PC-3 (cell line): Measurements from ENCODE around the gene TEDC1. TPM values are rescaled to one million over a fixed set of nuclear protein-coding genes. Genes with fewer than 3 reads are reported as not detected.

Source experiments
- ATAC-seq: fragments of 200-7000 bp; cut with Tn5 transposase; 2 replicates; pipeline ENCODE4 v1.9.1; 2020; ENCODE audit warnings: mild to moderate bottlenecking, moderate library complexity
- BruUV-seq: library from RNA; stranded (reverse); fragments of 400-500 nt; replicated peaks from 2 replicates; lab custom pipeline; 2021; lab: Mats Ljungman, UMichigan
- CTCF ChIA-PET: fragments of 300-600 bp; sonication (Branson Sonifier 250); formaldehyde crosslinking; loops from one replicate; lab custom pipeline; 2022; ENCODE audit warnings: antibody characterized with exemption; lab: Charles Lee
- POLR2A ChIA-PET: fragments of 300-600 bp; sonication (Branson Sonifier 250); formaldehyde crosslinking; loops from one replicate; lab custom pipeline; 2022; ENCODE audit warnings: antibody characterized with exemption; ENCODE audit not compliant: unreplicated experiment; lab: Charles Lee
- DNase-seq: peaks from one replicate; pipeline ENCODE4 v3.0.0-alpha.2; 2015
- H2AFZ ChIP-seq: fragments of 300-600 bp; sonication (generic); 2 replicates; pipeline ENCODE4 v1.6.0; 2016; ENCODE audit warnings: antibody characterized with exemption, low read length
- H3F3A ChIP-seq: fragments of 300-600 bp; sonication (generic); one replicate; pipeline ENCODE4 v1.6.0; 2017; ENCODE audit warnings: antibody characterized with exemption, low read length, control low read depth, mild to moderate bottlenecking; ENCODE audit not compliant: unreplicated experiment
- H3K27ac ChIP-seq: fragments of 300-600 bp; sonication (generic); 2 replicates; pipeline ENCODE4 v1.5.1; 2016; ENCODE audit warnings: mild to moderate bottlenecking, low read length
- H3K27me3 ChIP-seq: fragments of 300-600 bp; sonication (generic); 2 replicates; pipeline ENCODE4 v1.6.1; 2016; ENCODE audit warnings: low read length, mixed read lengths
- H3K36me3 ChIP-seq: fragments of 300-600 bp; sonication (generic); 2 replicates; pipeline ENCODE4 v1.6.1; 2016; ENCODE audit warnings: low read depth, mixed run types, low read length, mixed read lengths
- H3K4me1 ChIP-seq: fragments of 300-600 bp; sonication (generic); 2 replicates; pipeline ENCODE4 v1.5.1; 2016; ENCODE audit warnings: low read length; ENCODE audit not compliant: insufficient read depth
- H3K4me2 ChIP-seq: fragments of 300-600 bp; sonication (generic); 2 replicates; pipeline ENCODE4 v1.6.0; 2016; ENCODE audit warnings: low read length
- H3K4me3 ChIP-seq: fragments of 300-600 bp; sonication (generic); 2 replicates; pipeline ENCODE4 v1.5.1; 2016; ENCODE audit warnings: mild to moderate bottlenecking, low read length, mixed read lengths
- H3K79me2 ChIP-seq: fragments of 300-600 bp; sonication (generic); 2 replicates; pipeline ENCODE4 v1.6.1; 2017; ENCODE audit warnings: low read length, mixed read lengths
- H3K9ac ChIP-seq: fragments of 300-600 bp; sonication (generic); 2 replicates; pipeline ENCODE4 v1.6.0; 2016; ENCODE audit warnings: mild to moderate bottlenecking, low read length
- H3K9me2 ChIP-seq: fragments of 300-600 bp; sonication (generic); replicated peaks from 2 replicates; pipeline ENCODE4 v1.6.1; 2016; ENCODE audit warnings: mixed run types, low read length, mixed read lengths
- H3K9me3 ChIP-seq: fragments of 300-600 bp; sonication (generic); 2 replicates; pipeline ENCODE4 v1.6.1; 2016; ENCODE audit warnings: low read length, mixed read lengths
- H4K20me1 ChIP-seq: fragments of 300-600 bp; sonication (generic); 2 replicates; pipeline ENCODE4 v1.6.1; 2016; ENCODE audit warnings: low read length, mixed read lengths
- EZH2 ChIP-seq: fragments of 300-600 bp; sonication (generic); IDR thresholded peaks from one replicate; pipeline ENCODE4 v1.6.1; 2017; ENCODE audit warnings: antibody characterized with exemption, mild to moderate bottlenecking, low read length; ENCODE audit not compliant: unreplicated experiment
- EZH2phosphoT487 ChIP-seq: fragments of 300-600 bp; sonication (generic); IDR thresholded peaks from 2 replicates; pipeline ENCODE4 v1.6.1; 2018; ENCODE audit warnings: mild to moderate bottlenecking, antibody characterized with exemption, low read length, borderline replicate concordance
- intact Hi-C: fragments of 100-400 bp; cut with micrococcal nuclease; formaldehyde crosslinking; loops from 2 replicates; pipeline ENCODE4 v1.9.0; 2023
- total RNA-seq: library from RNA; depleted of rRNA; stranded (reverse); fragments of >200 nt; gene quantifications from 2 replicates; pipeline ENCODE4 v1.2.3, GENCODE V29; 2014
- TF ChIP-seq, protein P1 (sequence below): fragments of 300-600 bp; sonication (generic); conservative IDR thresholded peaks from 2 replicates; pipeline ENCODE4 v1.5.1; 2017; ENCODE audit warnings: antibody characterized with exemption, low read depth, mild to moderate bottlenecking, low read length

Gene TEDC1
- total RNA-seq, 1 experiment from 2014 or later, result 66.7 TPM

GRCh38 chr14:105479431-105480158 is 11.5 kb upstream of the TEDC1 start:
- ATAC-seq (no peak), DNase-seq (no peak)
- Histone ChIP-seq H3K36me3 (no peaks in the 10 kb centered on the region), H3K9ac (no peak overlapping the region), H4K20me1 (no peaks in the 10 kb centered on the region), H3K27me3 (no peaks in the 10 kb centered on the region), H3F3A (no peaks in the 10 kb centered on the region), H3K27ac (no peak overlapping the region), H3K79me2 (peaks cover 8% of the 10 kb centered on the region), H3K9me3 (no peaks in the 10 kb centered on the region), H3K4me2 (no peak overlapping the region), H3K9me2 (no peaks in the 10 kb centered on the region), H3K4me3 (no peak overlapping the region), H2AFZ (no peak overlapping the region), H3K4me1 (peaks cover 56% of the 10 kb centered on the region)
- TF ChIP-seq EZH2, result no peak
- TF ChIP-seq, protein P1, sequence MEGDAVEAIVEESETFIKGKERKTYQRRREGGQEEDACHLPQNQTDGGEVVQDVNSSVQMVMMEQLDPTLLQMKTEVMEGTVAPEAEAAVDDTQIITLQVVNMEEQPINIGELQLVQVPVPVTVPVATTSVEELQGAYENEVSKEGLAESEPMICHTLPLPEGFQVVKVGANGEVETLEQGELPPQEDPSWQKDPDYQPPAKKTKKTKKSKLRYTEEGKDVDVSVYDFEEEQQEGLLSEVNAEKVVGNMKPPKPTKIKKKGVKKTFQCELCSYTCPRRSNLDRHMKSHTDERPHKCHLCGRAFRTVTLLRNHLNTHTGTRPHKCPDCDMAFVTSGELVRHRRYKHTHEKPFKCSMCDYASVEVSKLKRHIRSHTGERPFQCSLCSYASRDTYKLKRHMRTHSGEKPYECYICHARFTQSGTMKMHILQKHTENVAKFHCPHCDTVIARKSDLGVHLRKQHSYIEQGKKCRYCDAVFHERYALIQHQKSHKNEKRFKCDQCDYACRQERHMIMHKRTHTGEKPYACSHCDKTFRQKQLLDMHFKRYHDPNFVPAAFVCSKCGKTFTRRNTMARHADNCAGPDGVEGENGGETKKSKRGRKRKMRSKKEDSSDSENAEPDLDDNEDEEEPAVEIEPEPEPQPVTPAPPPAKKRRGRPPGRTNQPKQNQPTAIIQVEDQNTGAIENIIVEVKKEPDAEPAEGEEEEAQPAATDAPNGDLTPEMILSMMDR, result no peak
- no peak for TF ChIP-seq EZH2phosphoT487
- TSS peak; percentile 27 for BruUV-seq
- POLR2A ChIA-PET, result no interaction called here
- CTCF ChIA-PET, result no interaction called here
- intact Hi-C loops, result no loop called here

DNA sequence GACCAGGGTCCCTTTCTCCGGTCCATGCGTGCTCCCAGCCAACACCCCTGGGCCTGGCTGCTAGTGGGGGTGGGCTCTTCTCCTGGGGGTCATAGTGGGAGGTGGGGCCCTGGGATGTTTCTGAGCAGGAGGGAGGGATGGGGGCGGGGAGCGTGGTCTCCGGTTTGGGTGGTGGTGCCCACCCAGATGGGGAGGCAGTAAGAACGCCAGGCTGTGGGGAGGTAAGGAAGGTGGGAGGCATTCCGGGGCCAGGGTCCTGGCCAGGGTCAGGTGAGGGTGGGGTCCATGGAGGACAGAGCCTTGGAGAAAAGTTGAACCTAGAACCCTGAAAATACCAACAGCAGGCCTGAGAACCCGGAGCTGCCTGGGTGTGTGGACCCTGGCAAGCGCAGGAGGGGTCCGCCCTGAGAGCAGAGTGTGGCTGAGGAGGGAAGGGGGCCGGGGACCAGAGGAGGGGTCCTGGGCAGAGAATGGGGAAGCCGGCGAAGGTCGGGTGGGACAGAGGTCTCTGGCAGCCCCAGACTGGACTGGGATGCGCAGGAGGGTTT is 10.8 kb upstream of the TEDC1 start:
- peaks cover 8% of the 10 kb centered on the region for H3K79me2 ChIP-seq
- no peak for TF ChIP-seq EZH2phosphoT487
- no peak for TF ChIP-seq EZH2
- TF ChIP-seq, protein P1, result no peak
- H3K27ac ChIP-seq, result peak overlapping the region; percentile 100
- H4K20me1 ChIP-seq, result no peaks in the 10 kb centered on the region
- no peaks in the 10 kb centered on the region for H3K36me3 ChIP-seq
- ATAC-seq (no peak), DNase-seq (no peak)
- peaks cover 55% of the 10 kb centered on the region for H3K4me1 ChIP-seq
- ChIA-PET POLR2A (interaction anchor here (1.0 to 1.8 kb wide), 2 partner anchors 10 to 58 kb away, joined by 3 to 18 read pairs; no protein-coding TSS in a partner anchor), CTCF (interaction anchor here (0.6 to 1.9 kb wide), 5 partner anchors 9 to 88 kb away, joined by 3 to 24 read pairs (median 10); partner anchors contain the start of gene TEDC1)
- H3K4me2 ChIP-seq, result peak overlapping the region; percentile 99; the same call in 1 of the 2 replicates
- intact Hi-C loops, result no loop called here
- H3K9me3 ChIP-seq, result no peaks in the 10 kb centered on the region
- no peak overlapping the region; the same call in 1 of the 2 replicates for H3K9ac ChIP-seq
- H3K27me3 ChIP-seq, result no peaks in the 10 kb centered on the region
- no peak overlapping the region for H3K4me3 ChIP-seq
- no peaks in the 10 kb centered on the region for H3F3A ChIP-seq
- no TSS peak for BruUV-seq
- no peak overlapping the region for H2AFZ ChIP-seq
- no peaks in the 10 kb centered on the region for H3K9me2 ChIP-seq
